WTC11 (cell line): Measurements from ENCODE around the gene MSX2. TPM values are rescaled to one million over a fixed set of nuclear protein-coding genes. Genes with fewer than 3 reads are reported as not detected.

Source experiments
- ATAC-seq: fragments of 200-7000 bp; cut with Tn5 transposase; 2 replicates; pipeline ENCODE4 v1.10.0; 2021; ENCODE audit warnings: mild to moderate bottlenecking, moderate library complexity
- CTCF ChIA-PET: fragments of 300-600 bp; sonication (Branson Sonifier 250); formaldehyde crosslinking; loops from one replicate; lab custom pipeline; 2021; ENCODE audit warnings: antibody characterized with exemption; lab: Charles Lee
- POLR2A ChIA-PET: fragments of 350-600 bp; sonication (Branson Sonifier 250); formaldehyde crosslinking; loops from one replicate; lab custom pipeline; 2021; ENCODE audit warnings: antibody characterized with exemption; lab: Charles Lee
- DNase-seq: peaks from one replicate; pipeline ENCODE4 v3.0.0; 2021; ENCODE audit warnings: low spot score
- H3K27ac Mint-ChIP-seq: 2 replicates; pipeline ENCODE4 v1.8.0; 2021; ENCODE audit warnings: mixed read lengths
- H3K27me3 Mint-ChIP-seq: 2 replicates; pipeline ENCODE4 v1.8.0; 2021; ENCODE audit warnings: low read depth, mild to moderate bottlenecking, moderate library complexity, mixed read lengths
- H3K36me3 Mint-ChIP-seq: 2 replicates; pipeline ENCODE4 v1.8.0; 2021; ENCODE audit warnings: mixed read lengths
- H3K4me1 Mint-ChIP-seq: 2 replicates; pipeline ENCODE4 v1.8.0; 2022; ENCODE audit warnings: mixed read lengths
- H3K4me3 Mint-ChIP-seq: 2 replicates; pipeline ENCODE4 v1.8.0; 2021; ENCODE audit warnings: mild to moderate bottlenecking, moderate library complexity, mixed read lengths
- H3K9me3 Mint-ChIP-seq: 2 replicates; pipeline ENCODE4 v1.8.0; 2021; ENCODE audit warnings: mixed read lengths
- ARID4B ChIP-seq: sonication (generic); formaldehyde crosslinking; IDR thresholded peaks from 2 replicates; pipeline ENCODE4 v1.8.0; 2023; ENCODE audit warnings: missing genetic modification reagents, mild to moderate bottlenecking, borderline replicate concordance
- CREM ChIP-seq: sonication (generic); formaldehyde crosslinking; IDR thresholded peaks from 2 replicates; pipeline ENCODE4 v1.8.1; 2022; ENCODE audit warnings: mild to moderate bottlenecking, missing genetic modification reagents, moderate library complexity
- ELF4 ChIP-seq: sonication (generic); formaldehyde crosslinking; IDR thresholded peaks from 2 replicates; pipeline ENCODE4 v1.8.1; 2022; ENCODE audit warnings: low read depth, mild to moderate bottlenecking, moderate library complexity, missing genetic modification reagents
- EMX1 ChIP-seq: fragments of 250-450 bp; sonication (Bioruptor Pico); IDR thresholded peaks from 2 replicates; pipeline ENCODE4 v1.8.0; 2021; ENCODE audit warnings: mild to moderate bottlenecking
- FOXK1 ChIP-seq: sonication (generic); formaldehyde crosslinking; IDR thresholded peaks from 2 replicates; pipeline ENCODE4 v1.8.0; 2022; ENCODE audit warnings: mild to moderate bottlenecking, moderate library complexity, missing genetic modification reagents
- FOXP4 ChIP-seq: sonication (generic); formaldehyde crosslinking; IDR thresholded peaks from 2 replicates; pipeline ENCODE4 v1.8.0; 2022; ENCODE audit warnings: mild to moderate bottlenecking, missing genetic modification reagents
- HMGXB4 ChIP-seq: sonication (generic); formaldehyde crosslinking; IDR thresholded peaks from 2 replicates; pipeline ENCODE4 v1.8.1; 2023; ENCODE audit warnings: mild to moderate bottlenecking, moderate library complexity, missing genetic modification reagents
- IRF1 ChIP-seq: sonication (generic); formaldehyde crosslinking; IDR thresholded peaks from 2 replicates; pipeline ENCODE4 v1.8.0; 2023; ENCODE audit warnings: missing genetic modification reagents
- MLX ChIP-seq: sonication (generic); formaldehyde crosslinking; IDR thresholded peaks from 2 replicates; pipeline ENCODE4 v1.8.1; 2023; ENCODE audit warnings: mild to moderate bottlenecking, missing genetic modification reagents, moderate library complexity
- NFE2L1 ChIP-seq: sonication (generic); formaldehyde crosslinking; IDR thresholded peaks from 2 replicates; pipeline ENCODE4 v1.8.1; 2023; ENCODE audit warnings: missing genetic modification reagents
- RELA ChIP-seq: sonication (generic); formaldehyde crosslinking; IDR thresholded peaks from 2 replicates; pipeline ENCODE4 v1.8.1; 2022; ENCODE audit warnings: missing genetic modification reagents, mild to moderate bottlenecking, borderline replicate concordance
- SOX15 ChIP-seq: fragments of 250-450 bp; sonication (Bioruptor Pico); IDR thresholded peaks from 2 replicates; pipeline ENCODE4 v1.9.0; 2021; ENCODE audit warnings: mild to moderate bottlenecking
- SP1 ChIP-seq: sonication (generic); formaldehyde crosslinking; conservative IDR thresholded peaks from 2 replicates; pipeline ENCODE4 v1.8.1; 2022; ENCODE audit warnings: missing genetic modification reagents
- ZNF263 ChIP-seq: sonication (generic); formaldehyde crosslinking; IDR thresholded peaks from 2 replicates; pipeline ENCODE4 v1.8.1; 2022; ENCODE audit warnings: low read depth, mild to moderate bottlenecking, moderate library complexity, missing genetic modification reagents
- ZNF423 ChIP-seq: fragments of 250-450 bp; sonication (Bioruptor Pico); IDR thresholded peaks from 2 replicates; pipeline ENCODE4 v2.1.2; 2022; ENCODE audit warnings: mild to moderate bottlenecking, moderate library complexity
- ZNF532 ChIP-seq: fragments of 250-450 bp; sonication (Bioruptor Pico); IDR thresholded peaks from 2 replicates; pipeline ENCODE4 v1.9.0; 2021; ENCODE audit warnings: mild to moderate bottlenecking, borderline replicate concordance
- total RNA-seq: library from RNA; stranded (reverse); gene quantifications from 3 replicates; pipeline ENCODE4 v1.2.3, GENCODE V29; 2021

The MSX2 gene
- total RNA-seq, 1 experiment from 2014 or later = 0.83 TPM

- CTCF ChIA-PET = no interaction called here
- Mint-ChIP-seq H3K4me3 (no peak overlapping the region), H3K4me1 (peaks cover 9% of the 10 kb centered on the region; the same call in 1 of the 2 replicates), H3K36me3 (no peaks in the 10 kb centered on the region), H3K9me3 (peaks cover 3% of the 10 kb centered on the region; the same call in 1 of the 2 replicates), H3K27me3 (no peaks in the 10 kb centered on the region), H3K27ac (no peak overlapping the region)
- POLR2A ChIA-PET = no interaction called here
- TF ChIP-seq SOX15 (CRISPR knock-in tag) (no peak), FOXK1 (CRISPR knock-in tag) (no peak), CREM (no peak), MLX (CRISPR knock-in tag) (no peak), ZNF532 (CRISPR knock-in tag) (no peak), RELA (no peak), ZNF423 (no peak), SP1 (no peak), IRF1 (CRISPR knock-in tag) (no peak), NFE2L1 (no peak), EMX1 (no peak), HMGXB4 (CRISPR knock-in tag) (no peak), ARID4B (CRISPR knock-in tag) (no peak), FOXP4 (CRISPR knock-in tag) (no peak), ZNF263 (CRISPR knock-in tag) (no peak), ELF4 (CRISPR knock-in tag) (no peak)
- no peak for DNase-seq
- no peak for ATAC-seq
Measured at GRCh38 chr5:174675110-174675509, 49.3 kb upstream of the MSX2 start.
